HG03159 (cell line): ENCODE measurements around the gene MTR.

ENCODE experiments used
- ATAC-seq: cut with Tn5 transposase; IDR thresholded peaks from one replicate; pipeline ENCODE4 v1.9.1; 2021; ENCODE audit warnings: mild to moderate bottlenecking, moderate library complexity; ENCODE audit not compliant: unreplicated experiment

Gene MTR

GRCh38 chr1:236795035-236795756 is at the start of gene MTR:
Gene MTR, plus strand, starts transcription at chr1:236795292. Its CDS starts 412 bp downstream, at chr1:236795704.
- ATAC-seq, result peak; percentile 98

- no peak for ATAC-seq
These were observed 48.3 kb upstream of the MTR start for GRCh38 chr1:236746785-236747184.

GRCh38 chr1:236747311-236747985 is 47.6 kb upstream of the MTR start:
- no peak for ATAC-seq

- ATAC-seq, result peak; percentile 58
These were observed 46.7 kb upstream of the MTR start for GRCh38 chr1:236748268-236748870.

GRCh38 chr1:236750928-236751327 is 44.2 kb upstream of the MTR start:
- no peak for ATAC-seq

GRCh38 chr1:236751385-236751784 is 43.7 kb upstream of the MTR start:
- ATAC-seq, result no peak

- ATAC-seq, result no peak
These were observed 43.2 kb upstream of the MTR start for GRCh38 chr1:236751935-236752334.

- no peak for ATAC-seq
These were observed 41.6 kb upstream of the MTR start for GRCh38 chr1:236753516-236753915.

GRCh38 chr1:236753964-236754363 is 41.1 kb upstream of the MTR start:
- ATAC-seq, result no peak

- no peak for ATAC-seq
These were observed 40.4 kb upstream of the MTR start for GRCh38 chr1:236754525-236755210.

GRCh38 chr1:236757640-236758039 is 37.5 kb upstream of the MTR start:
- no peak for ATAC-seq

- ATAC-seq, result no peak
These were observed 35.7 kb upstream of the MTR start for GRCh38 chr1:236759252-236759859.

GRCh38 chr1:236760480-236760879 is 34.6 kb upstream of the MTR start:
- ATAC-seq, result no peak

- ATAC-seq, result no peak
These were observed 34.1 kb upstream of the MTR start for GRCh38 chr1:236760986-236761385.

GRCh38 chr1:236761397-236762132 is 33.5 kb upstream of the MTR start:
- ATAC-seq, result no peak

GRCh38 chr1:236762410-236762809 is 32.7 kb upstream of the MTR start:
- no peak for ATAC-seq

GRCh38 chr1:236765831-236766230 is 29.3 kb upstream of the MTR start:
- no peak for ATAC-seq

GRCh38 chr1:236766506-236766905 is 28.6 kb upstream of the MTR start:
- no peak for ATAC-seq

GRCh38 chr1:236767276-236767675 is 27.8 kb upstream of the MTR start:
- no peak for ATAC-seq

- ATAC-seq, result no peak
These were observed 26.5 kb upstream of the MTR start for GRCh38 chr1:236768601-236769000.
